NCI-H2081 treated with DMSO at 0.1 percent for 48 hours (cell line): ENCODE measurements around the gene ENAH.
A peak's percentile ranks its signal among the peaks of the same experiment; 100 is the strongest.

Experiments used
- DNase-seq: peaks from one replicate; lab custom pipeline; 2025; lab: John Stamatoyannopoulos, UW

The ENAH gene

DNA sequence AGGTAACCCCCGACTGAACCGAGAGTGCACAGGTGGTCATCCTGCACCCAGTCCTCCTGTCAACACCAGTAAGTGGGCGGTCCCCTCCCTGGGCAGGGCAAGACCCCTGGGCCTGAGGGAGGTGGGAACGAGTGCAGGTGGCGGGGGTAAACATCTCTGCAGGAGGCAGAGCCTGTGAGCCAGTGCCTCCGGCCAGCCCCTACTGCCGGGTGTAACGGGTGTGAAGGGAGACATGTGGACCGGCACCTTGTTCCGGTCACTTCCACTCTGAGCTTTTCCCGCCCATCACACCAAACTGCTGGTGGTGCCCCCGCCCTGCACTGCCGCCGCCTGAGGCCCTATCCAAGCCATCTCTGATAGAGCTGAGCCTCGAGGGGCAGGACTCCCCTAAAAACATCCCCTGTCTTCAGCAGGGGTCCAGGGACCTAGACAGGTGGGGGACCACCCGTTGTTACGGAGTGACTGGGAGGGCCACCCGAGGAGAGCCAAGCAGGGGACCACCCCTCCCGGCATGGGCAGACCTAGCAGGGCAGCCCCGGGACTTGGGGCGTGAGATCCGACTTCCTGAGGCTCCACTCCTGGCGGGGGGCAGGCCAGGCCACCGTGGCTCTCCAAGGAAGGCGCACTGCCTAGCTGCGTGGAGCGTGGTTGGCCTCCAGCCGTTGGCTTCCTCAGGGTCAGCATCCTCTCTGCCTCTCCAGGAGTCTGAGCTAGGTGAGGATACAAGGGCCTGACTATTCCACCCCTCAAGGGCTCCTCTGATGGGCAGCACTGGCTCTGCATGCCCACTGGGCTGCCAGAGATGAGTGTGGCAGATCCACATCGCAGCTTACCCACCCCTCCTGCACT, 181.2 kb downstream of the ENAH start:
- no peak for DNase-seq

DNA sequence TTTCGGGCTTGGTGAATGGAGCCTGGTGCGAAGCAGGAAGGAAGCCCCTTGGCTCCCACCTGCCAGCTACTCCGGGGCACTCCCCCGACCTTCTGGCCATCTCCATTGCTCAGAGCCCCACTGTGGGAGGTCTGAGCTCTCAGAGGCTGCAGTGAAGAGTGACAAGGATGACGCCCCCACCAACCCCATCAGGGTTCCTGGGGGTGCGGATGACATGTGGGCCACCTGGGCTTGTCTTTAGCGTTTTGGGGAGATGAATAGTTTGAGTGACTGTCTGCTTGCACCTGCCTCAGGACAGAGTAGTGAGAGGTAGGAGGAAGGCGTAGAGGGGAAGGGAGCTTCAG, 181.8 kb downstream of the ENAH start:
- DNase-seq = no peak

DNA sequence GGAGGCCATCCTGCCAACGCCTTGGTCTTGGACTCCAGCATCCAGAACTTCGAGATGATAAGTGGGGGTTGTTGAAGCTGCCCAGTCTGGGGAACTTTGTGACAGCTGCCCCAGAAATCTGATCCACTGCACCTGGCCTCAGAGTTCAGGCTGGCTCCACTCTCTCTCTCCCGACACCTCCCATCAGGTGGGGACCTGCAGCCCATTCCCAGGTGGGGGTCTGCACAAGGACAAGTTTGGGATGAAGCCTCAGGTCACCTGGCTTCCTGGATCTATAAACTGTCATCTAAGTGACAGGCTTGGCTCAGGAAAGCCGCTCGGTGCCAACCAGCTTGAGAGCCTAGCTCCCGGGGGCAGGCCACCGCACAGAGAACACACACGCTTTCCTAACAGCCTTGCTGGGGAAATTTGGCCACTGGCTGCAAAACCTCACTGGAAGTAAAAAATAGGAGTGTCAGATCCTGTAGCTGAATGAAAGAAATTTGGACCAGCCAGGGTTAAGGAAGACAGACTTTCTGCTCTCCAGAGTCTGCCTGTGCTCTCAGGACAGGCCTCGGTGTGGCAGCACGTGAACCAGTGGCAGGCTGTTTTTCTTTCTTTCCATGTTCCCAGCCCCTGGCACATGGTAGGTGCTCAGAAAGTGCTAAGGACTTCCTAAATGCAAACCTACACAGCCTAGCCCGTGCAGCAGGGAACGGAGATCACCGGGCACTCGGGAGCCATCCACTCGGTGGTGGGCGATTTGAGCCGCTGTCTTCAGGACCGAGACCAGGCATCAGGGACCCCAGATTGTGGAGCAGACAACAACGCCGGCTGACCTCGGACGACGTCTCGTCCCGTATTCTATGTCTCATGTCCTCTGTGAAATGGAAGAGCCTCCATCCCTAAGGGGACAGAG, 182.5 kb downstream of the ENAH start:
- no peak for DNase-seq

DNA sequence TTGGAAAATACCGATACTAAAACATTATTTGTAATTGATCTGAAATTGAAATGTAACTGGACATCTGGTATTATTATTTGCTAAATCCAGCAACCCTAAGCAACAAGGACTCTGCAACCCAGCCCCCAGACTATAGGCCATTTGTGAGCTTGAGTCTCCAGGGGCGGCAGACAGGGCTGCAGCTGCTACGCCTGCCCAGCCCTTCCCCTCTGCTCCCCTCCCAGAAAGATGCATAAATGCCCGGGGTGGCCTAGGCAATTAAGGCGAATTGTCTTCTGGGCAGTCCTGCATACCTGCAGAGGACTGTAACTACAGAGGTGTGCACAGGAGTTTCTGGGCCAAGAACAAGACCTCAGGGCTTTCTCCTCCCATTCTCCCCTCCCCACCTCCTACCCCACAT, 183.9 kb downstream of the ENAH start:
- DNase-seq = no peak

DNA sequence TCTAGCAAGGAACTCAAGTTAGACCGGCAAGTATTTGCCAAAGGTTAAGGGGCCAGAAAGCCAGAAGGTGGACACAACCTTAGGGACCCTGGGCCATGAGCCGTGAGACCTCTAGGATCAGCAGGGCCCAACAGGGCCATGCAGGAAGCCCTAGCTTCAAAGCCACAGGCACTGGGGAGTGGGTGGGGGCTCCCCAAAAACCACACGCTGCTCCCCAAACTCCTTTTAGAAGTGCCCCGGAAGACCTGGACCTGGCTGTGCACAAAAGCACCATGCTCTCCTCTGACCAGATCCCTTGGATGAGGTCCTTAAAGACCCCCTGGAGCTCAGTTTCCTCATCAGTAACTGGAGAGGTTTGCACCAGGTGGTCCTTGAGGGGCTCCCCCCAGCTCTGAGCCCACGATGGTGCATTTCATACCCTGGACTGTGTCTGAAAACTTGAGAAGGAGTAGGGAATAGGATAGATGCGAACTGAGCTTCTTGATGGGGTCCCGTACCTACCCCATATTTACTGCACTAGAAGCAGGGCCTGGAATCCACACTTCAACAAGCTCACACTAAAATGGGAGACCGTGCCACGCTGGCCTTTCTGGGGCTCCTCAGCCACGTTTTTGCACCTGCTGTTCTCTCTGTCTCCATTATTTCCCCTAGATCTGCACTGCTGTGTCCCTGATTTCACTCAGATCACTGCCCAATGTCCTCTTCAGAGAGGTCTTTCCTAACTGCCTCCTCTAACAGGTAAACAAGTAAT, 184.5 kb downstream of the ENAH start:
- no peak for DNase-seq

DNA sequence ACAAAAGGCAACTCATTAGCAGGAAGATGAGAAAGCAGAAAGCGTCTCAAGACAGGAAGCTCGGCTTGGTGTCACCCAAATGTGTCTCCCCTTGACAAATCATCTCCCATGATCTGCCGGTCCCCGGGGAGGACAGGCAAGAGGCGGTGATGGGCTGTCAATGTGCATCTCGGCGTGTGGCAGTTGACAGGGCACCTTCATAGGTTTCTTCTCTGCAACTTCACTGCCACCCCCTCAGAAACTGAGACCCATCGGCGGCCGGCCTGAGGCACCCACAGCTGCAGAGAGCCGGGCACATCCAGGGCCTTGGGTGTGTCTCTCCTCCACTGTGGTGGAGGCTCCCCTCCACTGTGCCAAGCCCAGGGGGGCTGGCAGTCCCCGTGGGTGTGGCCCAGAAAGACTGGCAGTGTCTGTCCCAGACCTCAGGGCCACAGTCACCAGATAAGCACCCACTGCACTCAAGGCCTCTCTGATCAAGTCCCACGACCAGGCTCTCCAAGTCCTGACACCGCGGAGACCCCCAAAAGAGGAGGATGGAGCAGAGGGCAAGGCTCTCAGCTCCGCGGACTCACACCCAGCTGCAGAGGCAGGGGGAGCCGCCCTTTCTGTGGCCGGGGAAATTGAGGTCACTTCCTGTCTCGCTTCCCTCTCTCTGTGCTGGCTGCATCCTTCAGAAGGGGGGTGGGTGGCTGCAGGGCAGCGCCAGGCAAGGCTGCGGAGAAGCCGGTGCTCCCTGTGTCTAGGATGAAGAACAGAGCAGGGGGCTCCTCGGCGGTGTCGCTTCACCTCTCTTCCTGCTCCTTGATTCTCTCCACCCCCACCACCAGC, 185.5 kb downstream of the ENAH start:
- no peak for DNase-seq

DNA sequence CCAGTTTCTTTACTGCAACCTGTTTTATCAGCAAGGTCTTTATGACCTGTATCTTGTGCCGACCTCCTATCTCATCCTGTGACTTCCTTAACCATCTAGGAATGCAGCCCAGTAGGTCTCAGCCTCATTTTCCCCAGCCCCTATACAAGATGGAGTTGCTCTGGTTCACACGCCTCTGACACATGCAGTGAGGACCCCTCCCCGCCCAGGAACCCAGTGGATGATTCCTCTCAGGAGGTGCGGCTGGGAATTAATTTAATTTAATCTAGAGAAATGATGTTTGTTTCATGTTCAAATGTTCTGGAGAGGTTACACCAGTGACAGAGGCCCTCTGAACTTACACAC, 186.1 kb downstream of the ENAH start:
- no peak for DNase-seq

DNA sequence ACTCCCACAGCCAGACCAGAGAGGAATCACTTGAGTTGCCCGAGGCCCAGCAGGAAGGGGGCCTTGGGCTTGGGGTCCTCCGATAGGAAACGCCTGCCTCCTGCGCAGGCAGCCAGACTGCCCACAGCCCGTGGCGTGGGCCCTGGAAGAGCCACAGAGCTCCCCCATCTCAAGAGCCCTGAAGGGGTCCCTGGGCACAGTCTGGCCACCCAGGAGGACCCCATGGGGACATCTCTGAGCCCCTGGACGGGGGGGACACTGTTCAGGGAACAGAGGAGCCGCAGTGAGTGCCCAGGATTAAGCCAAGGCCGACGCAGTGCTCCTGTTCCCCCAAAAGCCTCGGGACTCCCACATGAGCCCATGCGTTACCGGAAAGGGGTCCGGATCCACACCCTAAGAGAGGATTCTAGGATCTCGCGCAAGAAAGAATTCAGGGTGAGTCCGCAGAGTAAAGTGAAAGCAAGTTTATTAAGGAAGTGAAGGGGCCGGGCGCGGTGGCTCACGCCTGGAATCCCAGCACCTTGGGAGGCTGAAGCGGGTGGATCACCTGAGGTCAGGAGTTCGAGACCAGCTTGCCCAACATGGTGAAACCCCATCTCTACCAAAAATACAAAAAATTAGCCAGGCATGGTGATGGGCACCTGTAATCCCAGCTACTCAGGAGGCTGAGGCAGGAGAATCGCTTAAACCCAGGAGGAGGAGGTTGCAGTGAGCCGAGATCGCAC, 187.0 kb downstream of the ENAH start:
- no peak for DNase-seq

DNA sequence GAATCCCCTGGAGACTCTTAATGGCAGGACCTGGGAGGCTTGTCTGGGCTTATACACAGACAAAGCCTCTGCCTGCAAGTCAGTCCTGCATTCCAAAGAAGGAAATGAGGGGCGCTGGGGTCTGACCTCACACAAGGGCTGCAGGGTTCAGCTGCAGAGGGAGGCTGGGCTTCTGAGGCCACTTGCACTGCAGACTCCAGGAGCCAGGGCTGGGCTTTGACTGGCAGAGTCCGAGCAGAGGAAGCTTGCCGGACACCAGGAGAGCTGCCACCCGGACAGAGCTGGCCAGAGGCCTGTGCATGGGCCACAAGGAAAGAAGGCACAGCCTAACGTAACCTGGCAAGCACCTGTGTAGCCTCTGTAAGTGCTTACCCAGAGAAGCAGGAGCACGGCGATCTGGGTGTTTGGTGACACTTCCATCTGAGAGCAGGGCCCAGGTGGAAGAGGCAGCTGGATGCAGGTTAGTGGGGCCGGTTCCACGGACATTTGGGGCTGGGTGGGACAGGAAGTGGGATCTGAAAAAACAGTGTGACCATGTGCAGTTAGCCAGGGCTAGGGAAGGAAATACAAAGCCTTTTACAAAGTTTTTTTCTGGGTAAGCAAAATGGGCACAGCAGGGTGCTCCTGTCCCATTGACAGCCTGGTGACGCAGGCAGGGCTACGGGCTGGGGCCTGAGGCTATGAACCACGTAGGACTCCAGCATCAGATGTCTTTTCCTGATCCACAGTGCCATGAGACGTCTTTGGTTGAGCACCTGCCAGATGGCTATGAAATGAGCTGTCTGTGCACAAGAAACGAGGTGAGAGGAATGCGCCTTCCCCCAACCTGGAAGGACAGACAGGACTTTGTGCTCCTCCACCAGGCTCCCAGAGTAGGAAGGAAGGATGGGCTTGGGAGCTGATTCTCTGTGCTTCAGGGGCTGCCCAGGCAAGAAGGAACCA, 187.8 kb downstream of the ENAH start:
- DNase-seq = no peak

DNA sequence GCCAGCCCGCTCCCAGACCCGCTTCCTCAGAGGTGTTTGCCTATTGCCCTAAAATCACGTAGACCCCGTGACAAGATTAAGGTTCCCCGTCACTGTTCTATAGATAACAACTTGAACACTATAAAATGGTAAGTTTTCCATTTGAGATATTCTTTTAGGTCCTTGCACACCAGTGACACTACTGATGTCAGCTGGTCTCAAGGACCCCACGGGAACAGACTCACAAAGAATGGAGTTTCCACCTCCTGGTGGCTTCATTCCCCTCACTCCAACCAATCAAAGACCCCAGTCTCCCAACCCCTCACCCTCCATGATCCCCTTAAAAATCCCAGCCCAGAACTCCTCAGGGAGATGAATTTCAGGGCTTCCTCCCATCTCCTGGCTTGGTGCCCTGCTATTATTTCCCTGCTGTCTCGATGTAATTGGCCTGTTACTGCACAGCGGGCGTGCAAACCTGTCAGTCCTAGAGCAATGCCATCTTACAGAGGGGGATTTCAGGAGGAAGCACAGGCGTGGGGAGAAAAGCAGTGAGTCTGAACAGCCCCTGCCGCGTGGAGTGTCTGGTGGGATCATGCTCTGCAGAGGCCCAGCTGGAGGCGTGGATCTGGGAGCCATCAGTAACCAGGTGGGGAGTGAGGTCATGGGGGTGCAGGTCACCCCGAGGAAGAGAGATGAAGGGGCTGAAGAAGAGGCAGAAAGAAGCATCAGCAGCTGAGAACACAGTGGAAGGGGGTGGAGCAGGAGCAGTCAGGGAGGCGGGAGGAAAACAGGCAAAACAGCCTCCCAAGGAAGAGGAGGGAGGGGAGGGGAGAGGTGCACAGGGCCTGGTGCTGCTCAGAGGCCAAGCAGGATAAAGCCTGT, 190.0 kb downstream of the ENAH start:
- DNase-seq = peak; percentile 79

DNA sequence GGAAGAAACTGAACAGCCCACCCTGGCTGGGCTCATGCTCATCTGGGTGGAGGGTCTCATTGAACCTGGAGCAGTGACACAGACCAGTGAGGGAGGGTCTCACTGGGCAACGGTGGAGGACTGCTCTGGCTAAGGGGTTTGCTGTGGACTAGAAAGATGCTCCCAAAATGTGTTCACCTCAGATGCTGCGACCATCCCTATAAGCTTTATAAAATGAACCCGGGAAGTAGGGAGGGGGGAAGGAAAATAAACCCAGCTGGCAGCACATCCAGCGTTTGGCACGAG, 190.6 kb downstream of the ENAH start:
- peak; percentile 66 for DNase-seq

DNA sequence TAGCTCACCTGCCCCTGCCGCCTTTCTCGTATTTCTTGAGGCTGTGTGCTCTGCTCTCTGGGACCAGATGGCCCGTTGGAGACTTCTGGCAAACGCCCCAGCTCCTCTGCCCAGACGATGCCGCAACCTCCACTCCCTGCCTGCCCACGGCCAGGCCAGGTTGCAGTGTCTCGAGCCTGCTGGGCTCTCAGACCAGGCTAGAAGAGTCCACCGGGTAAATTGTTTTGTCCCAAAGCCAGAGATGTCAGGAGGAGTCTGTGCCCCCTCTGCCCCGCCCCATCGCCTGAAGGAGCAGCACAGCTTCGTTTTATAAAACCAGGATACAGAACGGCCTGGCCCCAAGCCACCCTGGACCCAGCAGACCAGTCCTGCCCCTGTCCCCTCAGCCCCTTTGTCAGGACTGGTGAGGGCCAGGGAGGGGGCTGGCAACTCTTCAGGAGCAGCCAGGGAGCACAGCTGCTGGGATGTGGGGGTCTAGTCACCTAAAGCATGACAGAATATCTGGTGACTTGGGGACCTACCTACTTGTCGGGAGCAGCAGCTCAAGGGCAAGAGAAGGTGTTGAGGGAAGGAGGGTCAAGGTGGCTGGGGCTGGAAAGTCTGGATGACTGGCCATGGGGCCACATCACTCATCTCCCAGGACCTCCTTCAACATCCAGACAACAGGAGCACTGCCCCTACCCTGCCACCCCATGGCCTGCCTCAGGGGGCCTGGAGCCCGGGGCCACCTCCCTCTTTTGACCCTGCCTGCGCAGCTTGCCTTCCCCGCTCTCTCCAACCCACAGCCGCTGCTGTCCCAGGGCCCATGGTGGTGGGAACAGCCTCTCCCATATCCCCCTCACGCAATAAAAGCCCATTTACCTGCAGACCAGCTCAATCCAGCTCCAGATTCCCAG, 191.1 kb downstream of the ENAH start:
- DNase-seq = no peak

DNA sequence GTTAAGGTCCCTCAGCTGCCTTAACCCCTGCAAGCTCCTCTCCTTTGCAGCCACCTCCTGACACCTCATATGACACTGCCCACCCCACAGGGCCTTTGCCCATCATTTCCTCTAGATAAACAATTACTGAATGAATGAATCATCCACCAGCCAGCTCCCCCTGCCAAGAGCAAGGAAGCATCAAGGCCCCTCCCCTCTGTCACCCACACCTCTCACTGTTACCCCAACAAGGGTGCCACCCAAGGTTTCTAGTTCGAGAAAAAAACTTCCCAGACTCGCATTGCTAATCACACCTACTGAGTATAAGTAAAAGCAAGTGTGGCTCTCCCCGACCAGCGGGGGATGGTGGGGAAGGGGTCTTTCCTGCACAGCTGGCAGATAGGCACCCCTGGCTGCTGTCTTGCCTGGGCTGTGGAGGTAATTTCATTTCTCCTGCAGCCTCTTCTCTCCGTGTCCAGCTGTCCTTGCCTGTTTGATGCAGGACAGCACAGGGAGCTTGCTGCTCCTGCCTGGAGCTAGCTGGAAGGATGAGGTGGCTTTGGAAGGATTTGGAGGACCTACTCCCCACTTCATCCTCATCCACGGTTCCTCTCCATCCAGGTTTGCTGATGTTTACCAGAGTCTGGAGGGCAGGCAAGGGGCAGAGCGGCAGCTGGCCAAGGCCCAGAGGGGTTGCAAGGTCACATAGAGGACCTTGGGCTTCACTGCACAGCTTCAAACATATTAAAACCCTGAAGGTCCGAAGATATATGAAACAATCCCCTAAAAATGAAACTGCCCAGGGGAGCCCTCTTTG, 192.0 kb downstream of the ENAH start:
- no peak for DNase-seq

DNA sequence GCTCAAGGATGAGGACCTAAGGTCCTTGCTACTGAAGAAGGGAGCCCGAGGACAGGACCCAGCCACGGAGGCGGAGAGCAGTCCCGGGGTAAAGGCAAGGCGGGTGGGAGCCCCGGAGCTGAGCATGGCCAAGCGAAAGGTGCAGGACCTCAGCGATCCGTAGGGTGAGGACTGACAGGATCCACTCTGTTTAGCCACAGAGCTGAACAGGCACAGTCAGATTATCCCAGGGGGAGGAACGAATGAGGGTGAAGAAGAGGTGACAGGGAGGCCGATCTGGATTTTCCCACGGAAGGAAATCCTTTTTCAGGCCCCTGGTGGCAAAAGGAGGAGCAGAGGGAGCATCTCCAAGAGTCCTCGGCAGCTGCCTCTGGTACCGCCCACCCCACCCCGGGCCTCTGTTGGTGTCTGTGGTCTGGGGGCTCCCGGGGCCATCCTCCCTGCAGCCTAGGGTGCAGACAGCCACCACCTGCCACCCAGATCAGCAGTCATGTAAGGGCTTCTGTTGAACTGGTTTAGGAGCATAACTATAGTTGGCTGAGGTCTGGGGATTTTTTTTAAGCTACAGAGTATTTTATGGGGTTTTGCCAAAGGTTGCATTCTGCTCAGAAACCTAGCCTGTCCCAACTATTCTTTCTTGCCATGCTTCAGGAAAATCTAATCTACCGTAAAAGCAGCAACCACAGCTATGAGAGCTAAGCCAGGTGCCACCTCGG, 192.7 kb downstream of the ENAH start:
- DNase-seq = no peak

DNA sequence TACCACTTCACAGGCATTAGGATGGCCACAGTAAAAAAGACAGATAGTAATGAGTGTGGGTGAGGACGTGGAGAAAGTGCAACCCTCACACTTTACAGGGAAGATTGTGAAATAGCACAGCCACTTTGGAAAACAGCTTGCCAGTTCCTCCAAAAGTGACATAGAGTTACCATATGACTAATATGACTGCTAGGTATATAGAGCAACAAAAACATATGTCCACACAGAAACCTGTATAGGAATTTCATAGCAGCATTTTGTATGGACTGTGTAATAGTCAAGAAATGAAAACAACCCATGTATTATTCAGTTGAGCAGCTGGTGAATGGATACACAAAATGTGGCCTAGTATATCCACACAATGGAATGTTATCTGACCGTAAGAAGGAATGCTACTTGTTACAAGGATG, 194.7 kb downstream of the ENAH start:
- DNase-seq = no peak

DNA sequence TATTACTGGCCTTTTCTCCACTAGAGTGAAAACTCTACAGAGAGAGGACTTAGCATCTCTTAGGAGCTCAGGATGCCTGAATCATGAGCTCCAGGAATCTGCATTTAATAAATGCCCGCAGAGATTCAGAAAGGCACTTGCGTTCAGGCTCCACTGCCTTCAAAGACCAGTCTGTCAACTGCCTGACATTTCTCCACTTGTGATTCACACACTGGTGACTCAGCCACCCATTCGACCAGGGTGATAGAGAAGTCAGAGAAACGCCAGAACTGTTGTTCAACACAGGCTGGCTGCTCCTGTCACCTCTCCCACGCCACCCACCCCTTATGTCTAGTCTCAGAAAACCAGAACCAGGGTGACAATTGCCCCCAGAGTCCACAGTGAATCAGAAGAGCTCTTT, 198.2 kb downstream of the ENAH start:
- DNase-seq = no peak
